Adrenal gland (tissue), 12 donors: ENCODE data around the gene INPP4B. TPM values are rescaled to one million over a fixed set of nuclear protein-coding genes. Genes with fewer than 3 reads are reported as not detected.

ENCODE experiments used
- DNase-seq, 7 donors: peaks; one replicate each; pipeline ENCODE4 v3.0.0-alpha.2; 2019 to 2020
- H3K27ac ChIP-seq, 5 donors: fragments of 200-600 bp; sonication (generic) in 4 of 5; 1 replicate in 3 of 5; 2 replicates in 2 of 5; pipeline versions ENCODE4 v1.5.1 to v1.8.0; 2016 to 2020; ENCODE audit warnings: mild to moderate bottlenecking in 1 of 5
- H3K27me3 ChIP-seq: fragments of 200-600 bp; 2 replicates; pipeline ENCODE4 v1.8.0; 2021
- H3K36me3 ChIP-seq, 2 donors: fragments of 200-600 bp; replicated peaks in 1 of 2; 1 replicate in 1 of 2; 2 replicates in 1 of 2; pipeline versions ENCODE4 v1.5.1 to v1.8.0; 2018 to 2022
- H3K4me1 ChIP-seq, 2 donors: fragments of 200-600 bp; replicated peaks in 1 of 2; 1 replicate in 1 of 2; 2 replicates in 1 of 2; pipeline versions ENCODE4 v1.5.1 to v1.8.0; 2018 to 2021
- H3K4me3 ChIP-seq, 4 donors: fragments of 200-600 bp; sonication (generic) in 3 of 4; one replicate each; pipeline ENCODE4 v1.5.1; 2016 to 2018
- H3K9me3 ChIP-seq, 3 donors: fragments of 200-600 bp; sonication (generic) in 1 of 3; replicated peaks in 1 of 3; 1 replicate in 2 of 3; 2 replicates in 1 of 3; pipeline versions ENCODE4 v1.5.1 to v1.8.0; 2016 to 2021
- POLR2A ChIP-seq, 2 donors: fragments of 450-650 bp; IDR thresholded peaks; one replicate each; pipeline ENCODE4 v1.6.1; 2017; ENCODE audit warnings: antibody characterized with exemption in 2 of 2, mild to moderate bottlenecking in 2 of 2, moderate library complexity in 1 of 2
- WGBS, 4 donors: extraction: QIAGEN DNeasy Blood & Tissue Kit in 2 of 4; methylation state at CpG; one replicate each; pipeline versions ENCODE4 v1.1.5 to v1.1.7; 2013 to 2017; 5-methylcytosine and 5-hydroxymethylcytosine counted together
- intact Hi-C, 2 donors: fragments of 100-400 bp; cut with DNase I; formaldehyde crosslinking; loops; one replicate each; pipeline versions ENCODE4 v1.14.1 to v1.15.0; 2022 to 2023
- polyA plus RNA-seq, 3 donors: library from polyadenylated mRNA; stranded (reverse); fragments of 200-250 nt in 2 of 3; fragments of 350-450 nt in 1 of 3; fragmentation: Illumina TruSeq in 1 of 3; extraction: RNeasy Lipid Tissue Mini Kit (QIAGEN cat#74804) in 1 of 3; gene quantifications; one replicate each; pipeline ENCODE4 v1.2.3, GENCODE V29; 2013 to 2014
- total RNA-seq, 9 donors: library from RNA; depleted of rRNA in 4 of 9; stranded (reverse); fragments of >200 nt in 4 of 9; fragments of 120-200 nt in 1 of 9; fragmentation: NEBNext Ultra II Directional in 1 of 9; extraction: Animal tissue kit (Norgen Biotek cat#: 25700) in 1 of 9; gene quantifications; one replicate each; pipeline versions ENCODE4 v1.1.0 to v1.2.4, GENCODE V29; 2013 to 2023
- TF ChIP-seq, protein P1 (sequence below), 6 experiments: fragments of 450-650 bp in 4 of 6; fragments of 200-600 bp in 2 of 6; sonication (generic) in 1 of 6; IDR thresholded peaks; 1 replicate in 5 of 6; 2 replicates in 1 of 6; pipeline versions ENCODE4 v1.5.1 to v1.8.0; 2016 to 2021; ENCODE audit warnings: antibody characterized with exemption in 6 of 6, mild to moderate bottlenecking in 2 of 6, moderate library complexity in 1 of 6
- donor health status: healthy with polysubstance abuse.
- donor health status: Bipolar disorder and iron deficiency.
- donor health status: DM: yes; HTN: yes; CAD: no.
- donor health status: DM: no; HTN: no; CAD: no.
- donor health status: DM: no; HTN: no; CAD: no.
- donor health status: DM: yes; HTN: yes; CAD: no.

Gene INPP4B
- total and polyA plus RNA-seq, 12 donors = 2.2 to 21.6 (median 11.8) TPM

- WGBS, 4 donors = 93 to 94% (median 94%) methylated on average over 3 of the region's 3 CpGs
Measured at GRCh38 chr4:142420311-142421095, 425.6 kb downstream of the INPP4B start.

DNA sequence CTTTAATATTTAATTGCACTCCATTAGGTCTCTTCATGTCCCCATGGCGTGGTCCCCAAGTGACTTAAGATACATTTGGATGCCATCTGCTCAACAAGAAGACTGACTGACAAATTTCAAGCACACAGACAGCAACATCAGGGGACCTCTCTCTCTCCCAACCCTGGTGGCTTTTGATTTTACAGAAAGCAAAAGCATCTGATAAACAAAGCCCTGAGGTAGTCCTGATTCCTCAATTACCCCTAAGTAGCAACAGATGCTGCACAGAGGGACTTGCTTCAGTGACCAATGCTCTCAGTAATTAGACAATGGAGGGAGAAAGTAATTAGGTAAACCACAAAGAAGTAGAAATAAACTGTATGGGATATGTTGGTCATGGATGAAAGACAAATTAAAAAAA is 426.4 kb downstream of the INPP4B start:
- no peak for DNase-seq
- intact Hi-C loops = no loop called here
- Histone ChIP-seq H3K27me3 (no peaks in the 10 kb centered on the region), H3K9me3 (no peaks in the 10 kb centered on the region), H3K27ac (no peak overlapping the region), H3K4me3 (no peak overlapping the region), H3K4me1 (no peaks in the 10 kb centered on the region), H3K36me3 (no peaks in the 10 kb centered on the region)
- WGBS, 4 donors = 86 to 97% (median 88%) methylated on average over 1 of the region's 1 CpG
- TF ChIP-seq, protein P1, sequence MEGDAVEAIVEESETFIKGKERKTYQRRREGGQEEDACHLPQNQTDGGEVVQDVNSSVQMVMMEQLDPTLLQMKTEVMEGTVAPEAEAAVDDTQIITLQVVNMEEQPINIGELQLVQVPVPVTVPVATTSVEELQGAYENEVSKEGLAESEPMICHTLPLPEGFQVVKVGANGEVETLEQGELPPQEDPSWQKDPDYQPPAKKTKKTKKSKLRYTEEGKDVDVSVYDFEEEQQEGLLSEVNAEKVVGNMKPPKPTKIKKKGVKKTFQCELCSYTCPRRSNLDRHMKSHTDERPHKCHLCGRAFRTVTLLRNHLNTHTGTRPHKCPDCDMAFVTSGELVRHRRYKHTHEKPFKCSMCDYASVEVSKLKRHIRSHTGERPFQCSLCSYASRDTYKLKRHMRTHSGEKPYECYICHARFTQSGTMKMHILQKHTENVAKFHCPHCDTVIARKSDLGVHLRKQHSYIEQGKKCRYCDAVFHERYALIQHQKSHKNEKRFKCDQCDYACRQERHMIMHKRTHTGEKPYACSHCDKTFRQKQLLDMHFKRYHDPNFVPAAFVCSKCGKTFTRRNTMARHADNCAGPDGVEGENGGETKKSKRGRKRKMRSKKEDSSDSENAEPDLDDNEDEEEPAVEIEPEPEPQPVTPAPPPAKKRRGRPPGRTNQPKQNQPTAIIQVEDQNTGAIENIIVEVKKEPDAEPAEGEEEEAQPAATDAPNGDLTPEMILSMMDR (IDR thresholded peaks at IDR 0.05) = no peak
- TF ChIP-seq POLR2A (IDR thresholded peaks at IDR 0.05) = no peak

More at GRCh38 chr4:142420311-142421095, 425.6 kb downstream of the INPP4B start:
- intact Hi-C loops = no loop called here
- DNase-seq = no peak
- no peaks in the 10 kb centered on the region for H3K4me1 ChIP-seq
- H3K27ac ChIP-seq = no peak overlapping the region
- no peaks in the 10 kb centered on the region for H3K9me3 ChIP-seq
- H3K27me3 ChIP-seq = no peaks in the 10 kb centered on the region
- H3K36me3 ChIP-seq = no peaks in the 10 kb centered on the region
- no peak for TF ChIP-seq POLR2A (IDR thresholded peaks at IDR 0.05)
- TF ChIP-seq, protein P1 (IDR thresholded peaks at IDR 0.05) = no peak
- H3K4me3 ChIP-seq = no peak overlapping the region

- no peak for TF ChIP-seq POLR2A (IDR thresholded peaks at IDR 0.05)
- TF ChIP-seq, protein P1 (IDR thresholded peaks at IDR 0.05) = no peak
- no peaks in the 10 kb centered on the region for H3K4me1 ChIP-seq
- H3K9me3 ChIP-seq = no peaks in the 10 kb centered on the region
- no peak overlapping the region for H3K27ac ChIP-seq
- H3K36me3 ChIP-seq = no peaks in the 10 kb centered on the region
- H3K4me3 ChIP-seq = no peak overlapping the region
- WGBS, 4 donors = 94 to 100% (median 96%) methylated on average over 2 of the region's 2 CpGs
- H3K27me3 ChIP-seq = no peaks in the 10 kb centered on the region
- no peak for DNase-seq
- intact Hi-C loops = no loop called here
Measured at GRCh38 chr4:142418697-142419096, 427.4 kb downstream of the INPP4B start.

DNA sequence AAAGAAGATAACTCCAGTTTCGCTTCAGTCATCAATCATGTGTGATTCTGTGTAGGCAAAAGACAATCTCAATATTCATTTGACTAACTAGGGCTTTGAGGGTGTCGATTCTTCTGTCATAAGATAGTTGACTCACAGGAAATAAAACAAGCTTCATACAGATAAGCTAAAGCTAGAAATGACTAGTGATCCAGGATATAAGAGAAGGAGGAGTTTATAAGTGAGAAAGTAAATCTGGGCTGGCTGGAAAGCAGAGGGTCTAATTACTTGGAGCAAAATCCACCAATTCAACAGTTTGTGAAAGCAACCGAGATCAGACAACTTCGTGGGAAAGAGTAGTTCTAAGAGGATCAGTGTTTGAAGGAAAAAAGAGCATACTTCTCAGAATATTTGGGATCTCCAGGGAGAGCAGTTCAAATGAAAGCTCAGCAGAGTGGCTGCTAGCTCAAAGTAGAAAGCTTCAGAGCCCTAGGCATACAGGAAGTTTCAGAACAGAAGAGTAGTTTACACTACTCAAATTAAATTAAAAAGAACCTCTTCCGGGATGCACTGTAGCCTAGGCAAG is 429.3 kb downstream of the INPP4B start:
- intact Hi-C loops = no loop called here
- no peak for TF ChIP-seq POLR2A (IDR thresholded peaks at IDR 0.05)
- TF ChIP-seq, protein P1 (IDR thresholded peaks at IDR 0.05) = no peak
- H3K27me3 ChIP-seq = no peaks in the 10 kb centered on the region
- 57 to 66% (median 63%) methylated on average over 5 of the region's 5 CpGs for WGBS, 4 donors
- H3K4me3 ChIP-seq = no peak overlapping the region
- H3K9me3 ChIP-seq = no peaks in the 10 kb centered on the region
- H3K4me1 ChIP-seq = no peaks in the 10 kb centered on the region
- no peak overlapping the region for H3K27ac ChIP-seq
- DNase-seq = no peak
- no peaks in the 10 kb centered on the region for H3K36me3 ChIP-seq
